Ovary (tissue), 9 donors: Measurements from ENCODE around the gene TRPT1. TPM values are rescaled to one million over a fixed set of nuclear protein-coding genes. Genes with fewer than 3 reads are reported as not detected.

Experiments used
- DNase-seq, 5 donors: peaks; one replicate each; pipeline ENCODE4 v3.0.0-alpha.2; 2019 to 2020
- H3K27ac ChIP-seq, 2 donors: fragments of 200-600 bp; one replicate each; pipeline versions ENCODE4 v1.5.1 to v1.8.0; 2019 to 2022
- H3K27me3 ChIP-seq: fragments of 200-600 bp; one replicate; pipeline ENCODE4 v1.8.0; 2022
- H3K36me3 ChIP-seq: fragments of 200-600 bp; sonication (generic); one replicate; pipeline ENCODE4 v1.5.1; 2019
- H3K4me1 ChIP-seq: one replicate; pipeline ENCODE4 v1.8.1; 2013; ENCODE audit warnings: mild to moderate bottlenecking, moderate library complexity; ENCODE audit not compliant: insufficient read depth
- H3K4me3 ChIP-seq: fragments of 200-600 bp; sonication (generic); one replicate; pipeline ENCODE4 v1.5.1; 2017
- H3K9me3 ChIP-seq, 2 donors: fragments of 200-600 bp in 1 of 2; sonication (generic) in 1 of 2; one replicate each; pipeline versions ENCODE4 v1.5.1 to v1.8.1; 2013 to 2019; ENCODE audit warnings: mild to moderate bottlenecking in 1 of 2, moderate library complexity in 1 of 2
- EP300 ChIP-seq: sonication (generic); formaldehyde crosslinking; IDR thresholded peaks from one replicate; pipeline ENCODE4 v1.6.1; 2017; ENCODE audit warnings: antibody characterized with exemption
- POLR2A ChIP-seq: fragments of 450-650 bp; IDR thresholded peaks from one replicate; pipeline ENCODE4 v1.6.1; 2017; ENCODE audit warnings: antibody characterized with exemption, mild to moderate bottlenecking, moderate library complexity
- WGBS, 3 donors: extraction: QIAGEN DNeasy Blood & Tissue Kit in 1 of 3; methylation state at CpG; one replicate each; pipeline versions ENCODE4 v1.1.5 to v1.1.7; 2013 to 2017; 5-methylcytosine and 5-hydroxymethylcytosine counted together
- intact Hi-C, 4 donors: fragments of 100-400 bp; cut with DNase I; formaldehyde crosslinking; loops; one replicate each; pipeline versions ENCODE4 v1.11.0 to v1.15.1; 2022 to 2023
- polyA plus RNA-seq, 2 donors: library from polyadenylated mRNA; stranded (reverse); fragments of 200-250 nt in 1 of 2; fragments of 350-450 nt in 1 of 2; fragmentation: Illumina TruSeq in 1 of 2; extraction: RNeasy Lipid Tissue Mini Kit (QIAGEN cat#74804) in 1 of 2; gene quantifications; one replicate each; pipeline ENCODE4 v1.2.3, GENCODE V29; 2013 to 2014
- total RNA-seq, 7 donors: library from RNA; depleted of rRNA in 2 of 7; stranded (reverse); fragments of >200 nt in 2 of 7; fragmentation: NEBNext Ultra II Directional in 3 of 7; extraction: Animal tissue kit (Norgen Biotek cat#: 25700) in 3 of 7; gene quantifications; one replicate each; pipeline versions ENCODE4 v1.1.0 to v1.2.4, GENCODE V29; 2016 to 2023
- TF ChIP-seq, protein P1 (sequence below), 3 donors: fragments of 450-650 bp in 2 of 3; fragments of 200-600 bp in 1 of 3; IDR thresholded peaks; one replicate each; pipeline versions ENCODE4 v1.5.1 to v1.8.0; 2016 to 2022; ENCODE audit warnings: antibody characterized with exemption in 3 of 3, mild to moderate bottlenecking in 1 of 3
- donor health status: DM: no; HTN: no; CAD: no; lungs with moderate emphysema.
- donor health status: DM: no; HTN: no; CAD: no.
- donor health status: Bipolar disorder and iron deficiency.
- donor health status: DM: yes; HTN: yes; CAD: no.
- donor health status: DM: no; HTN: no; CAD: no.
- donor health status: DM: yes; HTN: yes; CAD: no.

The TRPT1 gene
- total and polyA plus RNA-seq, 9 donors, result 16.6 to 41.4 (median 32.6) TPM

DNA sequence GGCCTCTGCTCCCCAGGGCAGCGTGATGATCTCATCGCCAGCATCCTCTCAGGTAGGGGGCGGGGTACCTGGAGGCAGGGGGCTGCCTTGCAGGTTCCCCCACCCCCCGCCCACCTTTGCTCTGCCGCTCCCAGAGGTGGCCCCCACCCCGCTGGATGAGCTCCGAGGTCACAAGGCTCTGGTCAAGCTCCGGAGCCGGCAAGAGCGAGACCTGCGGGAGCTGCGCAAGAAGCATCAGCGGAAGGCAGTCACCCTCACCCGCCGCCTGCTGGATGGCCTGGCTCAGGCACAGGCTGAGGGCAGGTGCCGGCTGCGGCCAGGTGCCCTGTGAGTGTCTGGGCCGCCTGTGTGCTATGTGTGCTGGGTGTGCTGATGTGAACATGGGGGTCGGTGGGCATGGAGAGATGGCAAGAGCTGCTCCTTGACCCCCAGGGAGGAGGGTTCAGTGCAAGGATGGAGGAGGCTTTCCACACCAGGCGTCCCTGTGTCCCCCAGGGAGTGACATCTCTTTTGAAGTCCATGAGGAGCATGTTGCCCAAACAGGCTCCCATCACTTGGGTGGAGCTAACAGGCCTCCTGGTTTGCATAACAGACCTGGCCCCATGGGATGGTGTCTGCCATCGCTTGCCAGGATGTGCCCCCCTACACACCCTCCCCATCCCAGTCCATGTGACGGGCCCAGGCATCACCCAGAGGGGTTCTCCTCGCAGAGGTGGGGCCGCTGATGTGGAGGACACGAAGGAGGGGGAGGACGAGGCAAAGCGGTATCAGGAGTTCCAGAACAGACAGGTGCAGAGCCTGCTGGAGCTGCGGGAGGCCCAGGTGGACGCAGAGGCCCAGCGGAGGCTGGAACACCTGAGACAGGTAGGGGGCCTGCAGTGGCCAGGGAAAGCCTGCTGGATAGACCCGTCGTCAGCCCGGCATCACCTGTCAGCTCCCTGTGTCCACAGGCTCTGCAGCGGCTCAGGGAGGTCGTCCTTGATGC, 39.5 kb upstream of the TRPT1 start:
- peak in 3 of 5 donors; percentile 24 to 50 (median 37) for DNase-seq
- WGBS, 3 donors, result 88 to 93% (median 90%) methylated on average over 35 of the region's 35 CpGs
- intact Hi-C loops, result loop anchor here in 2 of 4 donors (10.0 kb wide), 1 partner anchor 61 kb away; the partner anchor contains the start of gene FERMT3 (in 2 of the 2)
- no peaks in the 10 kb centered on the region for H3K9me3 ChIP-seq
- no peak overlapping the region for H3K4me3 ChIP-seq
- H3K27ac ChIP-seq, result no peak overlapping the region
- no peaks in the 10 kb centered on the region for H3K27me3 ChIP-seq
- peaks cover 9% of the 10 kb centered on the region for H3K4me1 ChIP-seq
- TF ChIP-seq EP300, result no peak
- TF ChIP-seq, protein P1, sequence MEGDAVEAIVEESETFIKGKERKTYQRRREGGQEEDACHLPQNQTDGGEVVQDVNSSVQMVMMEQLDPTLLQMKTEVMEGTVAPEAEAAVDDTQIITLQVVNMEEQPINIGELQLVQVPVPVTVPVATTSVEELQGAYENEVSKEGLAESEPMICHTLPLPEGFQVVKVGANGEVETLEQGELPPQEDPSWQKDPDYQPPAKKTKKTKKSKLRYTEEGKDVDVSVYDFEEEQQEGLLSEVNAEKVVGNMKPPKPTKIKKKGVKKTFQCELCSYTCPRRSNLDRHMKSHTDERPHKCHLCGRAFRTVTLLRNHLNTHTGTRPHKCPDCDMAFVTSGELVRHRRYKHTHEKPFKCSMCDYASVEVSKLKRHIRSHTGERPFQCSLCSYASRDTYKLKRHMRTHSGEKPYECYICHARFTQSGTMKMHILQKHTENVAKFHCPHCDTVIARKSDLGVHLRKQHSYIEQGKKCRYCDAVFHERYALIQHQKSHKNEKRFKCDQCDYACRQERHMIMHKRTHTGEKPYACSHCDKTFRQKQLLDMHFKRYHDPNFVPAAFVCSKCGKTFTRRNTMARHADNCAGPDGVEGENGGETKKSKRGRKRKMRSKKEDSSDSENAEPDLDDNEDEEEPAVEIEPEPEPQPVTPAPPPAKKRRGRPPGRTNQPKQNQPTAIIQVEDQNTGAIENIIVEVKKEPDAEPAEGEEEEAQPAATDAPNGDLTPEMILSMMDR (IDR thresholded peaks at IDR 0.05), result no peak
- no peak for TF ChIP-seq POLR2A
- H3K36me3 ChIP-seq, result no peaks in the 10 kb centered on the region

DNA sequence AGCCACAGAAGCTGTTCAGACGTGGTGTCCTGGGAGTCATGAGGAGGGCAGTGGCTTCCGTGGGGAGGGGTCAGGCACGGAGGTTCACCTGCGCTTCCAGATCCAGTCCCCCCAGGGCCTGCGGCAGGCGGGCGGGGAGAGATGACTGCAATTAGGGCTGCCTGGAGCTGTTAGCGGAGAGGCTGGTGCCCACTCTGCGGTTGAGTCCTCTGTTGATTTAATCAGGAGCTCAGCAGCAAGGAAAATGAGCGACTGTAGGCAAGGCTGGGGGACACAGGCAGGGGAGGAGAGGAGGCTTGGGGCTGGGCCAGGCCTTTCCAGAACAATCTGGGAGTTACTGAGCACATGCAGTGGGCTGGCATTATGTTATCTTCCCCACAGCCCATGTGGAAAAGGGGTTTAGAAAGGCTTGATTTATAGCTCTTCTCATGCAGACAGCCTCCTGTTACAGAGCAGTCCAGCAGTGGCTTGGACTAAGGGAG, 38.4 kb upstream of the TRPT1 start:
- TF ChIP-seq POLR2A (no peak), EP300 (no peak)
- TF ChIP-seq, protein P1 (IDR thresholded peaks at IDR 0.05), result no peak
- Histone ChIP-seq H3K4me1 (peaks cover 9% of the 10 kb centered on the region), H3K27ac (no peak overlapping the region), H3K27me3 (no peaks in the 10 kb centered on the region), H3K4me3 (no peak overlapping the region), H3K36me3 (no peaks in the 10 kb centered on the region), H3K9me3 (no peaks in the 10 kb centered on the region)
- WGBS, 3 donors, result 82 to 87% (median 85%) methylated on average over 10 of the region's 10 CpGs
- intact Hi-C loops, result loop anchor here in 2 of 4 donors (10.0 kb wide), 1 partner anchor 60 kb away; the partner anchor contains the start of gene FERMT3 (in 2 of the 2)
- DNase-seq, result no peak

DNA sequence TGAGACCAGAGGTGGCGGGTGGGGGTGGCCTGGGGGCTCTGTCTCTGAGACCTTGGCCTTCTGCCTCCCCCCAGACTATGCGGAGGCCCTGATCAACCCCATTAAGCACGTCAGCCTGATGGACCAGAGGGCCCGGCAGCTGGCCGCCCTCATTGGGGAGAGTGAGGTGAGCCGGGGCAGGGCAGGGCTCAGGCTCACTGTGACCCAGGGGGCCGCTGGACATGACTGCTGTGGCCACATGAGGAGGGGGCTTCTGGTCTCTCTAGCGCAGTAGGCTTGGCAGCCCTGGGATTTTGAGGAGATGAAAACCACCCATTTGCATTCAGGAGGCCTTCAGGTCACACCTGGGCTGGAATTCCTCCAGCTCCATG, 37.9 kb upstream of the TRPT1 start:
- intact Hi-C loops, result loop anchor here in 2 of 4 donors (10.0 kb wide), 1 partner anchor 59 kb away; the partner anchor contains the start of gene FERMT3 (in 2 of the 2)
- DNase-seq, result no peak
- H3K9me3 ChIP-seq, result no peaks in the 10 kb centered on the region
- WGBS, 3 donors, result 83 to 84% (median 83%) methylated on average over 8 of the region's 8 CpGs
- H3K27me3 ChIP-seq, result no peaks in the 10 kb centered on the region
- no peak overlapping the region for H3K27ac ChIP-seq
- no peaks in the 10 kb centered on the region for H3K36me3 ChIP-seq
- TF ChIP-seq EP300 (no peak), POLR2A (no peak)
- no peak overlapping the region for H3K4me3 ChIP-seq
- peaks cover 9% of the 10 kb centered on the region for H3K4me1 ChIP-seq

DNA sequence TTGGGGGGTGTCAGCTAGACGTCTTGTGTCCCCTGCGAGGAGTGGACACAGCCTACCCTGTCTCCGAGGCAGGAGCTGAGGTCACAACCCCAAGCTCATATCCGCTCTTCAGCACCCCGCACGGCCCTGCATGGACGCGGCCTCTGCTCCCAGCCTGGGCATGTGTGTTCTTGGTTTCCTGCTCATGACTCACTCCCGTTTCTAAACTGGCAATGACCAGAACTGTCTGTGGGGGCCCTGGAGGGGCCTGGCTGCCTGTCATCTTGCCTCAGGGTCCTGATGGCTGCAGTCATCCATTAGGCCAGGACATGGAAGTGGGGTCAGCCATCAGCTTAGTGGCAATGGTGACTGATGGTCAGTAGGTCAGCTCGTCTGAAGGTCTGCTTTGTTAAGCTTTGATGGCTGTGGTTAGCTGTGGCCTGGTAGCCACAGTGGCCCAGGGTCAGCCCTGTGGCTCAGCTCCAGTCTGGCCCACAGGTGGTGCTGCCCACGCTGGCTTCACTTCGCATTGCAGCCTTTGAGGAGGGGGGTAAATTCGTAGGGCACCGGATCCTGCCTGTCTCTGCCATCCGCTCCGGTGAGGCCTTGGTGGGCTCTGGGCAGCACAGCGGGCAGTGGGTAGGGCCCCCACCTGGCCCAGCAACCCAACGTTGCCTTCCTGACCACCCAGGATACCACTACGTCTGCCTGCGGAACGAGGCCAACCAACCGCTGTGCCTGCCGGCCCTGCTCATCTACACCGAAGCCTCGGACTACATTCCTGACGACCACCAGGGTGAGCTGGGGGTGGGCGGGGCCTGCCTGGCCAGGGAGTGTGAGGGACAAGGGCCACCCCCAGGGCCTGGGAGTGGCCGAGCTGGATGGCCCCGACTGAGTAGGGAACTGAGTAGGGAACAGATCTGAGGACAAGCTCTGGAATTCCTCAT, 37.3 kb upstream of the TRPT1 start:
- no peaks in the 10 kb centered on the region for H3K36me3 ChIP-seq
- H3K4me3 ChIP-seq, result no peak overlapping the region
- no peaks in the 10 kb centered on the region for H3K27me3 ChIP-seq
- intact Hi-C loops, result loop anchor here in 2 of 4 donors (10.0 kb wide), 1 partner anchor 58 kb away; the partner anchor contains the start of gene FERMT3 (in 2 of the 2)
- TF ChIP-seq, protein P1 (IDR thresholded peaks at IDR 0.05), result no peak
- TF ChIP-seq EP300, result no peak
- TF ChIP-seq POLR2A, result no peak
- WGBS, 3 donors, result 77 to 80% (median 79%) methylated on average over 29 of the region's 29 CpGs
- peaks cover 4% of the 10 kb centered on the region for H3K4me1 ChIP-seq
- no peaks in the 10 kb centered on the region for H3K9me3 ChIP-seq
- no peak for DNase-seq
- H3K27ac ChIP-seq, result no peak overlapping the region
